Measurements from ENCODE around the gene NRP1.
A peak's percentile ranks its signal among the peaks of the same experiment; 100 is the strongest.

The NRP1 gene

DNA sequence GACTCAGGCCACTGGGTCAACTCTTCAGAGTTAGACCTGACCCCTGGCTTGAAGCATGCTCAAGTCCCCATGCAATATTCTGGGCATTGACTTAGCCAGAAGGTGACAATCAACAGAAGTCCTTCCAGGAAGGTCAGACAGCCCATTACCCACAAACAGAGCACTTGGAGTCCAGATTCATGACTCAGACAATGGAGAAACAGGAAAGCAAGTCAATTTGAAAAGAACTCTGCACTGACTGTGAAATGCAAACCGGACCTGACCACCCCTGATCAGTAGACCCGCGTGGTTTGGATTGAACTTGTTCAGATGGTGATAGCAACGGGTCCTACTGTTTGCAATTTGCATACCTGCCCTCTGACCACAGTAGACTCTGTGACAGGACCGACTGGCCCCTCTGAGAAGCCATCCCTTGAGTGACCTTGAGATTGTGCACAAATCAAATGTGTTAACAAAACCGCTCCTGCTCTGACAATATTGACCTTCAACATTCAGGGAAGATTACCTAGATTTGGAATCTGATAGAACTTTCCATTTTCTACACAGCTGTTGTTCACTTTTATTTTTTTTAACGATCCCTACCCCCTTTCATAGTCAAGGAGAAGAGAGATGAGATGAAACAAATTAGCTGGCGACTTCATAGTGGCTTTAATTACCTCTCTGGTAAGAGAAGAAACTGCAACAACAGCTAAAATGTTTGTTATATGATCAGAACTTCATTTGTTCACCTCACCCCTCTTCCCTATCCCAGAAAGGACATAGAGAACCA lies 138.7 kb downstream of the NRP1 start:
- H3K27me3 ChIP-seq, result no peaks in the 10 kb centered on the region
- no peak overlapping the region for H3K27ac ChIP-seq
- H3K9ac ChIP-seq, result no peak overlapping the region
- peak overlapping the region in 7 of 11 experiments; percentile 82 to 98 (median 90); a peak in 13 of 22 replicates for H3K4me2 ChIP-seq
- no peak for TF ChIP-seq Cebpa-rat (IDR thresholded peaks at IDR 0.05)
- H3K4me3 ChIP-seq, result no peak overlapping the region
- H3K36me3 ChIP-seq, result peaks cover 0 to 91% (median 0%) of the 10 kb centered on the region in 11 experiments; a peak in 7 of 22 replicates
- H4K20me1 ChIP-seq, result peaks cover 0 to 96% (median 0%) of the 10 kb centered on the region in 11 experiments; a peak in 4 of 22 replicates
- peaks cover 23 to 76% (median 51%) of the 10 kb centered on the region in 10 experiments for H3K4me1 ChIP-seq
- no peaks in the 10 kb centered on the region for H3K9me3 ChIP-seq (replicated peaks in 1 of 11)

DNA sequence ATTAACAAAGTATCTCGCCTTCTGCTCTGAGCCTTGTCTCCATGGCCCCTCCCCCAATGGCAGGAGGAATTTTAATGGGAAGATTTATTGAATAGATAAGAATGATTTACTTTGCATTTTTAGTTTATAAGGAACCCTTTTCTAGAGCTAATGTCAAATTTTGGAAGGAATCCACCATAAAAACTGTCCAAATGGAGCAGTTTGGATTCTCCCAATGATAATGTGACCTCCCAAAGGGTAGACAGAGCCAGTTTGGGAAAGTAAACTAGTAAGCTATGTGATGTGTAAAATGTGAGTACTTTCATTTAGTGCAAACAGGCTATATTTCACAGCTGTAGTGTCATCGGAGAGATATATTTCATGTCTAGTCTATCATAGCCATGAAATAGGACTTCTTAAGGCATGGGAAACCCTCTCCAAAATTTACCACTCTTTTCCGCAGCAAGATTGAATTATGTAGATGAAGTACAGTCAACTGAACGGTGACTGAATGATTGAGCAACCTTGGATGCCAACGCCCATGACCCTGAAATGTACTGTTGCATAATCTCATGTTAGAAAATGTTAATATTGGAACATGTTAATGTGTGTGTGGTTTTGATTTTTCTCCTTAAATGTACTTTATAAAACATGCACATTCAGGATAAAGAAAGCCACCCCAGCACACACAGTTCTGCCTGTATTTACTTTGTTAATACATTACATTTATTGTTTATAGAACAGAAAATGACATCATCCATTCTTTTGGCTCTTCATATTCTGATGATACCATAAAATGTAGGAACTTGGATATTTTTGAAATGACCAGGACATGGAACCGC lies 140.6 kb downstream of the NRP1 start:
- peak in 5 of 11 experiments; percentile 34 to 46 (median 43); a peak in 5 of 22 replicates for TF ChIP-seq Cebpa-rat (IDR thresholded peaks at IDR 0.05)
- Histone ChIP-seq H3K9me3 (replicated peaks in 1 of 11) (no peaks in the 10 kb centered on the region), H3K9ac (no peak overlapping the region), H3K4me1 (peaks cover 22 to 73% (median 49%) of the 10 kb centered on the region in 10 experiments), H3K27me3 (no peaks in the 10 kb centered on the region), H3K4me2 (peak overlapping the region in 10 of 11 experiments; percentile 2 to 64 (median 43); a peak in 16 of 22 replicates), H3K36me3 (peaks cover 0 to 92% (median 0%) of the 10 kb centered on the region in 11 experiments; a peak in 5 of 22 replicates), H3K4me3 (no peak overlapping the region), H3K27ac (peak overlapping the region in 5 of 11 experiments; percentile 27 to 58 (median 41); a peak in 10 of 22 replicates), H4K20me1 (peaks cover 0 to 93% (median 0%) of the 10 kb centered on the region in 11 experiments; a peak in 4 of 22 replicates)

DNA sequence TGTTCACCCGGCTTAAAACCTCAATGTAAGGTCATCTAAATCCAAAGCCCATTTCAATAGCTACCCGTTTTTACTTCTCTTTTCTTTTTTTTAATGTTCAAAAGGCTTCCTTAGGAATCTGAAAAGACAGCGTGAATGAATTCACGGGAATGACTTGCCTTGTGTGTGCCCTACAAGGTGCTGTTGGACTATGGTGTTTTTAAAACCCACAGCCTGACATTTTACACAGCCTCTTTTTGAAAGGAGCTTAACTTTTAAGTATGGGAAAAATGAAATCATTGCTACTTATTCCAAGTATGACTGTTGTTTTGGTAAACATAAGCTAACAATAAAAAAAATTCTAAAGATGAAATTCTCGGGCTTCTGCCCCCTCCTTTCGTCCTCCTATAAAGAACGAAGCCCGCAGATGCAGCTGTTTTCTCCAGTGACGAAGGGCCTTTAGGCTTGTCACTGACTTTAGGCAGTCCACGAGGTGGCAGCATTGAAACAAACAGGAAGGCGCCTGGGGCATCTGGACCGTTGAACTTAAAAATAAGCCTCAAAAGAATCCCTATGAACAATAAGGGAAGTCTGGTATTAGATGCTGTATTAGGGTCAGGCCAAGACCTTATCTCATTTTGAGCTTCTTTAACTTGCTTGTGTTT lies 141.3 kb downstream of the NRP1 start:
- Histone ChIP-seq H3K27ac (peak overlapping the region in 5 of 11 experiments; percentile 27 to 58 (median 41); a peak in 9 of 22 replicates), H3K36me3 (peaks cover 0 to 92% (median 0%) of the 10 kb centered on the region in 11 experiments; a peak in 5 of 22 replicates), H3K4me3 (no peak overlapping the region), H3K9me3 (replicated peaks in 1 of 11) (no peaks in the 10 kb centered on the region), H3K27me3 (no peaks in the 10 kb centered on the region), H4K20me1 (peaks cover 0 to 92% (median 0%) of the 10 kb centered on the region in 11 experiments; a peak in 3 of 22 replicates), H3K4me2 (peak overlapping the region in 9 of 11 experiments; percentile 34 to 64 (median 50); a peak in 17 of 22 replicates), H3K9ac (no peak overlapping the region), H3K4me1 (peaks cover 15 to 67% (median 42%) of the 10 kb centered on the region in 10 experiments; a peak in 19 of 20 replicates)
- no peak for TF ChIP-seq Cebpa-rat (IDR thresholded peaks at IDR 0.05)

DNA sequence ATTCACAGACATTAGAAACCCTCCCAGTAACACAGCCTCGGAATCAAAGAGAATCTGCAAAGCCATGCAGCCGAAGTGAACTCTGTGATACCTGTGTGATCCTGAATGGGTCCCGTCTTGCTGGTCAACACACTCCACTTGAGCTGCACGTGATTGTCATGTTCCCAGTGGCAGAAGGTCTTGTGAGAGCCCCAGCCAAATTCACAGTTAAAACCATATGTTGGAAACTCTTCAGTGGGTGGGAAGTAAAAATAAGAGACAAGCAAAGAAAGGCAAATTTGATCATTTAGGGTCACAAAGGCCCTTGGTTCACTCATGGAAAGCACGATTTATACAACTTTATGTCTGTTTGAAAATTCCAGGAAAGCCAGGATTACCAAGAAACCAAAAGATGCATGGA lies 142.3 kb downstream of the NRP1 start:
- H3K36me3 ChIP-seq, result peaks cover 0 to 92% (median 0%) of the 10 kb centered on the region in 11 experiments; a peak in 5 of 22 replicates
- no peak overlapping the region for H3K9ac ChIP-seq
- no peak for TF ChIP-seq Cebpa-rat (IDR thresholded peaks at IDR 0.05)
- H3K27me3 ChIP-seq, result no peaks in the 10 kb centered on the region
- H3K4me1 ChIP-seq, result peaks cover 11 to 57% (median 34%) of the 10 kb centered on the region in 10 experiments; a peak in 19 of 20 replicates
- no peaks in the 10 kb centered on the region for H3K9me3 ChIP-seq (replicated peaks in 1 of 11)
- H3K4me3 ChIP-seq, result no peak overlapping the region
- H3K4me2 ChIP-seq, result no peak overlapping the region
- H3K27ac ChIP-seq, result no peak overlapping the region
- peaks cover 0 to 86% (median 0%) of the 10 kb centered on the region in 11 experiments; a peak in 3 of 22 replicates for H4K20me1 ChIP-seq

DNA sequence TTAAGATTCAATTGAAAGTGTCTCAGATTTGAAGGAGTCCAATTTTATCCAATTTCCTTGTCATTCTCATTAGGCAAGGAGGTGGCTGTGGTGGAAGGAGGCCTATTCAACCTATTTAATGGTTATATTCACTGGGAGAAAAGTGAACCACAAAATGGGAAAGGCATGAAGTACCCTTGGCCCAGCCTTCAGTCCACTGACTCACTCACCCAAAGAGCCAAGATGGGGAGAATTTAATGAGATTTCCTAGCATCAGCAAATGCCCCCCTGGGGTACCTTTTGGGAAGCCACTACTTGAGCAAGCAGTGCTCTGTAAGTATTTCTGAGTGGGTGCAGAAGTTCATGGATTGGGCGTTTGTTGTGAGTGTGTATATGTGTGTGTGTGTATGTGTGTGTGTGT lies 144.1 kb downstream of the NRP1 start:
- Histone ChIP-seq H3K27me3 (no peaks in the 10 kb centered on the region), H3K36me3 (peaks cover 0 to 92% (median 0%) of the 10 kb centered on the region in 11 experiments; a peak in 6 of 22 replicates), H3K9me3 (replicated peaks in 1 of 11) (no peaks in the 10 kb centered on the region), H3K4me1 (peaks cover 6 to 39% (median 20%) of the 10 kb centered on the region in 10 experiments; a peak in 19 of 20 replicates), H4K20me1 (peaks cover 0 to 83% (median 0%) of the 10 kb centered on the region in 11 experiments; a peak in 3 of 22 replicates), H3K27ac (no peak overlapping the region), H3K9ac (no peak overlapping the region), H3K4me3 (no peak overlapping the region), H3K4me2 (no peak overlapping the region)
- no peak for TF ChIP-seq Cebpa-rat (IDR thresholded peaks at IDR 0.05)

DNA sequence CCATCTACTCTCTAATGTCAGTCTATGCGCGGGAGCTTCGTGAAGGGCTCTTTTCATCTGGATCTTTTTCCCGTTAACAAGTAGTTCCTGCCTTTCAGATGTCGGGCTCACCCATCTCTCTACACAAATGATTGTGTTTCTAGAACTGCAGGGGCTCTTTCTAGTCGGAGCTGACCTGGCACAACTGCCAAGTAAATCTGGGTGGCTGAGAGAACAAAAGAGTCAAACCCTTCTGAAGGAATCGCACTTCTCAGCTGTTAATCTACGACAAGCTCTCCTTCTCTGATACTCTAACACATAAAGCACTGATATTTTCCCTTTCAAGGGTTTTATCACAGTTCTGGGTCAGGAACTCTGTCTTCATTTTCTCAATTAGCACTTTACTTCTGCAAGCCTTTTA lies 144.7 kb downstream of the NRP1 start:
- Histone ChIP-seq H3K9ac (no peak overlapping the region), H3K9me3 (replicated peaks in 1 of 11) (no peaks in the 10 kb centered on the region), H3K27ac (no peak overlapping the region), H3K4me1 (peaks cover 6 to 33% (median 18%) of the 10 kb centered on the region in 10 experiments; a peak in 19 of 20 replicates), H3K4me3 (no peak overlapping the region), H3K36me3 (peaks cover 0 to 92% (median 0%) of the 10 kb centered on the region in 11 experiments; a peak in 6 of 22 replicates), H4K20me1 (peaks cover 0 to 83% (median 0%) of the 10 kb centered on the region in 11 experiments; a peak in 3 of 22 replicates), H3K4me2 (peak overlapping the region in 1 of 11 experiments; percentile 33; a peak in 2 of 22 replicates), H3K27me3 (no peaks in the 10 kb centered on the region)
- TF ChIP-seq Cebpa-rat (IDR thresholded peaks at IDR 0.05), result no peak

DNA sequence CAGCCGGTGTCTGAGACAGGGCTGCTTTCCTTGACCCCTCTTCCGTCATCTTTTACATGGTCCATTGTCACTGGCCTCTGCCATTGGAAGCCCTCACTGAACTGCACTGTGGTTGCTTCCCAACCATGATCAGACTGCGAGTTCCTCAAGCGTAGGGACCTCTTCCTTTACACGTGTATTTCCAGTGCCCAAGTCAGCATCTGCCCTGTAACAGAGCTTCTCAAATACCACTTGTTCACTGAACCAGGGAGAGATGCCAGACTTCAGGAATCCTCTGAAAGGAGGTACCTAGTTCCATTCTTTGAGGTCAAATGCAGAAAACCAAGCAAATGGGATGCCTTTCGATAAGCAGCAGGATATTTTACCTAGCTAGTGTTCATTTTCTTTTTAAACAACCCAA lies 145.1 kb downstream of the NRP1 start:
- Histone ChIP-seq H3K4me2 (peak overlapping the region in 4 of 11 experiments; percentile 5 to 33 (median 17); a peak in 6 of 22 replicates), H3K4me1 (peaks cover 6 to 28% (median 15%) of the 10 kb centered on the region in 10 experiments; a peak in 18 of 20 replicates), H4K20me1 (peaks cover 0 to 83% (median 0%) of the 10 kb centered on the region in 11 experiments; a peak in 3 of 22 replicates), H3K36me3 (peaks cover 0 to 92% (median 0%) of the 10 kb centered on the region in 11 experiments; a peak in 6 of 22 replicates), H3K27ac (no peak overlapping the region), H3K9me3 (replicated peaks in 1 of 11) (no peaks in the 10 kb centered on the region), H3K27me3 (no peaks in the 10 kb centered on the region), H3K4me3 (no peak overlapping the region), H3K9ac (no peak overlapping the region)
- no peak for TF ChIP-seq Cebpa-rat (IDR thresholded peaks at IDR 0.05)

DNA sequence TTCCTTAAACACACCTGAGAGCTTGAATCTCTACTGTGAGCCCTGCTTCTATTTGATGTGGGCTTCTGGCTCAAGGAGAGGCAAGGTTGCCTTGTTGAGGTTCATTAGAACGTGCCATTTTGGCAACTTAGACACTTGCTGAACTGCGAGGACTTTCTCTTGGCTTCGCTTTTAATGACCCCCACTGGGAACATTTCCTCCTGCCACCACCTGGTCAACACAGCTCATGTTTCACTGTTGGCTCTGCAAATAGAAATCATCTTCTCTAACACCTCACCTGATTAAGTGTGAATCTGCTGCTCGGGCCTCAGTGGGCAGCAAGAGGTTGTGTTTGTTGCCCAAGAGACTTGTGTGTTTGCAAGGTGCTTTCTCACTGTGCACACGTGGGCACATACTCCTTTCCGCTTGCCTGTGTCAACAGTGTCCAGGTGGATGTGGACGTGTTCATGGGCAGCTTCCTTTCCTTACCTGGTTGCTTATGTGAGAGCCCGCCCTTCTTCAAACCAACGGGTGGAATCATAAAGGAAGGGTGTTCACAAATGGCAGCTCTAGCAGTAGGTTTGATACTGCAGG lies 147.0 kb downstream of the NRP1 start:
- Histone ChIP-seq H3K4me3 (no peak overlapping the region), H4K20me1 (peaks cover 0 to 83% (median 0%) of the 10 kb centered on the region in 11 experiments; a peak in 3 of 22 replicates), H3K9ac (no peak overlapping the region), H3K27ac (no peak overlapping the region), H3K4me1 (peaks cover 0 to 10% (median 0%) of the 10 kb centered on the region in 10 experiments; a peak in 6 of 20 replicates), H3K9me3 (replicated peaks in 1 of 11) (no peaks in the 10 kb centered on the region), H3K36me3 (peaks cover 0 to 100% (median 0%) of the 10 kb centered on the region in 11 experiments; a peak in 6 of 22 replicates), H3K4me2 (no peak overlapping the region), H3K27me3 (no peaks in the 10 kb centered on the region)
- TF ChIP-seq Cebpa-rat (IDR thresholded peaks at IDR 0.05), result no peak
